ENCODE measurements around the gene CCDC54.
"Not testable (repeated sequence)": the region's sequence is repeated elsewhere in the genome, so short reads cannot be mapped to it uniquely, and the experiment has no call there.

The CCDC54 gene

DNA sequence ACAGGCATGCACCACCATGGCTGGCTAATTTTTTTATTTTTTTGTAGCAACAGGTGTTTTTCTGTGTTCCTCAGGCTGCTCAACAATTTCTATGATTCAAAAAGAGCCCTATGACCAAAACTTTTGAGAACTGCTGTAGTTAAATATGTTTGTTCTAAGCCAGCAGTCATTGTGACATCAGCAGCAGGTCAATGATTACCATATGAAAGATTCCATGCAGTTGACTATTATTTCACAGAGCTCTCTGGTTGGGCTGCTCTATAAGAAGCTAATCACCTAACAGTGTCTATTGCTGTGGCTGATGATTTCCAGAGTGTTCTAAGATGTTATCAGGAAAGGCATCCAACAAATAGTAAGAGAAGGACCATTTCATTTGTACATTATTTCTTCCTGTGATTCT lies at the start of gene CCDC54:
Gene CCDC54, plus strand, starts transcription at position 289 of the 400 bp plus-strand sequence. CDS start 149 bp downstream, outside the sequence.
- DNase-seq, result no peak

DNA sequence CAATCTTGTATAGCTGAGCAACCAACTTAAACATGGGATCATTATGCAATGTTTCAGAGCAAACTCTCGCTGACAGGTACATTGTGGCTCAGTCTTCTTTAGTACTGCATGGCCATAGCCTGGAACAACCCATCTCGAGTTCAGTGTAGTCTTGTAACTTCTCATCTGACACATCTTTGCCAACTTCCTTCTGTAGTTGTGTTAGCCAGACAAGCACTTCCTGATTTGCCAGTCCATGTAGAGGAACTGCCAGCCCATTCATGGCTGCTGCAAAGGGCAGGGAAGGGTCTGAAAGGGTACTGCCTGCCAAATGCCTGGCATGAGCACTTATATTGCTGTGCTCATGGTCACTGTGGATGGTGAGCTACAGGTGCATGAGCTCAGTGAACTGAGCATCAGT lies 49.2 kb upstream of the CCDC54 start:
- DNase-seq, result no peak

DNA sequence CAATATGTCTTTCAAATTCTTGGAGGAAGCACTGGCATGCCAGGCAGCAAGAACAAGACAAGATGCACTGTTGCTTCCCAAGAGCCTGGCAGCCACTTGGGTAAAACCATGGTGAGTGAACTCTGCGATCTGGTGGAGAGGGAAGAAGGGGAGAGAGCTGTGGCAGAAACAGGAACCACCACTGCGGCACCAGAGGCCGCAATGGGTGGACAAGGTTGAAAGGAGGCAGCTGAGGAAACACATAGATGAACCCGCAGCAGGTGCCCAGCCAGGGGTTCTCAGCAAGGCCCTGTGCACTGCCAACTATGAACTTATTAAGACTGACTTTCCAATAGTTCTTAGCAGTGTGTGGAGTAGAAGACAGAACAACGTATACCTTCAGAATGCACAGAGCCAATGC lies 48.2 kb upstream of the CCDC54 start:
- DNase-seq, result no peak

DNA sequence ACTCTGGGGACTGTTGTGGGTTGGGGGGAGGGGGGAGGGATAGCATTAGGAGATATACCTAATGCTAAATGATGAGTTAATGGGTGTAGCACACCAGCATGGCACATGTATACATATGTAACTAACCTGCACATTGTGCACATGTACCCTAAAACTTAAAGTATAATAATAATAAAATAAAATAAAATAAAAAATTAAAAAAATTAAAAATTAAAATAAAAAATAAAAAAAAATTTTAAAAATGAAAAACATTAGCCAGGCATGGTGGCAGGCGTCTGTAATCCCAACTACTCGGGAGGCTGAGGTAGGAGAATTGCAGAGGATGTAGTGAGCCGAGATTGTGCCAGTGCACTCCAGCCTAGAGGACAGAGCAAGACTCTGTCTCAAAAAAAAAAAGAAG lies 37.5 kb upstream of the CCDC54 start:
- not testable (repeated sequence) for DNase-seq

DNA sequence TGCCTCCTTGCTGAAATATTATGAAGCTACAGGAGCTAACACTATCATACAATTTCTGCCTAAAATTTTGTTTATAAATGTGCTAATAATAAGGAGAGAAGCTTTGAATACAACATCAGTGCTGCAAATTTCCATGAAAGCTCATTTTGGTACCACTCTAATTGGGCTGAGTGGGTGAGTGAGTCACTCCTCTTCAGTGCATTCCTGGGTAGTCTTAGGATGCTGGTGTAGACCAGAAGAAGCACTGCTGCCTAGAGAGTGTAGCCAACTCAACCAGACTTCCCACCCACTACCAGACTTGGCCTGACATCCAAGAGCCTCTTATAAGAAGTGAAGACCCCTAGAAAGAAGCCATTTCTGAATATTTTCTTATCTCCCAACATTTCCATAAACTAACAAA lies 32.5 kb upstream of the CCDC54 start:
- DNase-seq, result peak; percentile 17

DNA sequence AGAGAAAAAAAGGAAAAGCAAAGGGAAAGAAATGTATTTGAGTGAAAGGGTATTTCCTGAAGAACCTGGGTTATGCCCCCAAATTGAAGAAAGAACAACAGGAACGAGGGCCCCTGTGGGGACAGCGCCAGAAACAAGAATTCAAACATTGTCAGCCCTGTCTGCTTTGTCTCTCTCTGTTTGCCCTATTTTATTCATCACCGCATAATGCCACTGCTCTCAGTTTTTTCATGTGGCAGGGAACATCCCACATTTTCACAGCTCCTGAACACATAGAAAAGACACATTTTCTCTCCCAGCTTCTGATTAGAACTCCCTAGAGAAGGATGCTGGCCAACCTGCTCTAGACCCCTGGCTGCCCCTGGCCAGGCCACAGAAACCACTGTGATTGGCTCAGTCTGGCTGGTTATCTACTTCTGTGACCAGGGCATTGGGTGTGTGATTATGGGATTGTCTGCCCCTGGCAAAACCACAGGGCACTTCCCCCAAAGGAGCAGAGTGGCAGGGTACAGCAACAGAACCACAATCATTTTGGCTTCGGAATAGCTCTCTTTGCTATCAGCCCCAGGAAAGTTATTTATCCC lies 31.3 kb upstream of the CCDC54 start:
- DNase-seq, result no peak

DNA sequence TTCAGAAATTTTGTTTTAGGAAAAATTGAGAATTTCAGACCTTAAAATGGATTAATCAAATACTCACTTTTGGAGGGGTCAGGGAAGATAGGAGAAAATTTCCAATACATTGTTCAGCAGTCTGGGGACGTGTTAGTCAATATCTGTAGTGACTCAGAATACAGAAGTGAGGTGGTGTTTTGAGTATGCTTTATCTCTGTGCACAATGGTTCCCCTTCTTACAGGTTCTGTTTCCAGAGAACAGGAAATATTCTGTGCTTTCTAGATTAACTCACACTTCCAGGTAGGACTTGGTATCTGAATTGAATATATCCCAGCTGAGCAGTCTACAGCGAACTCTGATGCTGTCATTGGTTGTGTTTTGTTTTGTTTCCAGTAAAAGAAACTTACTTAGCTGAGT lies 30.7 kb upstream of the CCDC54 start:
- no peak for DNase-seq

DNA sequence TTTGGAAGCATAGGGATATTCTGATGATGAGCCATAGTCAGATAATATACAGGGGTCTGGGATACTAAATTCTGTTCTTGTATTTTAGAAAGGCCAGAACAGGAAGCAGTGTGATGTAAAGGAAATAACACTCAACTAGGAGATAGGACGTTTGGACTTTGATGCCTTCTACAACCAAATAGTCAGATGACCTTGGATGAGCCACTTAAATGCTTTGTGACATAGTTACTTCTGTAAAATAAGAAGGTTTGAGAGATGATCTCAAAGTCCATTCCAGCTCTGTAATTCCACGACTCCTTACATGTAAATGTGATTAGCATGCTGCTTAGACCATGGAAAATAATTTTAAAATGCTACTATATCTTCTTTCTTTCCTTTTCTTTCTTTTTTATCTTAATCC lies 29.5 kb upstream of the CCDC54 start:
- no peak for DNase-seq

DNA sequence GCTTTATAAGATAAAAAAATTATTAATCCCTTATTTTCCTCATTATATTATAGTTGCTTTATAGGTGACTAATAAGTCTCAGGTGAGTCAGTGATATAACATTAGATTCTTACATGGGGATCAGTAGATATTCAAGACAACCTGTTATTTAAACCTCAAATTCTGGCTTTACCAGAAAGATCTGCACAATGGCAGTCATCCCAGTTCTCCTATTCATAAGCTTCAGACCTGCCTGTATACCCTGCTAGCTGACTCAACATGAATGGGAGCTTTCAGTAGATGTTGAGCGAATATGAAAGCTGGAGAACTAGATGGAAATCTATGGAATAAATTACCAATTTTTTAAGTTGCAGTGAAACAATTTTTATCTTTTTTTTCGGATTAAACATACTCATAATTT lies 20.5 kb upstream of the CCDC54 start:
- no peak for DNase-seq

DNA sequence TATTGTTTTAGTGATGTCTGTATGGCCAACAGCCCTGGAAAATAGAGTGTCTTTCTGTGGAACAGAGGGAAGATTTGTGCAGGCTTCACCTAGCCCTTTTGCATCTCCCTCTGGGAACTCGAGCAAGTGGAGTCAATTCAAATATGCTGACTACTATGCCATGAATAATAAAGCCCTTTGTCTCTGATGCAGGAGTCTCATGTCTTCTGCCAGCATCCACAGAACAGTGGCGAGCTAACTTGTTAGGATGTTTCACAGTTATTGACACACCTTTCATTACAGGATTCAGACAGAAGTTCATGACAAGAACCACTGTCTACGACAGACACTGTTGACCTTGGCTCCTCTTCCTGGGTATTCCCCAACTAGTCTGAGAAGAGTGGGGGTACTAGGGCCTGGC lies 15.6 kb upstream of the CCDC54 start:
- no peak for DNase-seq

DNA sequence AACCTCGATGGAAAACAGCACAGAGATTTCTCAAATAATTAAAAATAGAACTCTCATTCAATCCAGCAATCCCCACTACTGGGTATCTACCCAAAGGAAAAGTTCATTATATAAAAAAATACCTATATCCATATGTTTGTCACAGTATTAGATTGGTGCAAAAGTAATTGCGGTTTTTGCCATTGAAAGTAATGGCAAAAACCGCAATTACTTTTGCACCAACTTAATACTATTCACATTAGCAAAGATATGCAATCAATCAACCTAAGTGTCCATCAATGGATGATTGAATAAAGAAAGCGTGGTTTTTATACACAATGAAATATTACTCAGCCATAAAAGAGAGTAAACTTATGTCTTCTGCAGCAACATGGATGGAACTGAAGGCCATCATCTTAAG lies 12.2 kb upstream of the CCDC54 start:
- no peak for DNase-seq

DNA sequence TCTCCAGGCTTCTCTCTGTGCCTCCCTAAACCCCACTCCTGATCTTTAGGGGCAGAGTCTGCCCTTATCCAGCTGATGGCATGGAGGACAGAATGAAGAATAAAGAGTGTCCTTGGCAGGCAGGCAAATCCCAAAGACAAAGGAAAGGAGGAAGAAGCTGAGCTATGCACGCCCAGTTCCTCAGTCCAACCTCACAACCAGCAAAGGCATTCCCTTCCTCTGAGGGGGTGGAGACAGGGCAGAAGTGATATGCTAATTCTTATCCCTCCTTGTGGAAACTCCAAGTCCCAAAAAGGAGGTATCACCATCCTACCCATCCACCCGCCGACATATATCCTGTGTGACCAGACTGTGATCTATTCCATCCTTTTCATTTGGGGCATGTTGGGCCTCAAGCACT lies 10.5 kb upstream of the CCDC54 start:
- DNase-seq, result peak; percentile 46

DNA sequence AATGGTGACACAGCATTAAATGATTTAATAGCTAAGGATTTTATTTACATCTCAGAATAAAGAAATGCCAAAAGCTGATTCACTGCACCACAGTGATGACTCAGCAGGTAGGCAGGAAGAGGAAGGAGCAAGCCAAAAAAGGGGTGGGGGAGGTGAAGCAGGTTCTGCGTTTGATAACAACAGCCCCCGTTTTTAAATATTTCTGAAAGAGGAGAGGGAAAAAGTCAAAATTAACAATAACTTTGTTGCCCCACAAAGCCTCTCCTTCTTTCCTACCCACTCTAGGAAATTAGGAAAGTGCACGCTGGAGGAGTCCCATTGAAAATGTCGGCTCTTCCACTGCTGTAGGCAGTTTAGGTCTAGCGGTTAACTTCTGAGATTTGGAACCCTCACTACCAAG lies 9.9 kb upstream of the CCDC54 start:
- peak; percentile 82 for DNase-seq

DNA sequence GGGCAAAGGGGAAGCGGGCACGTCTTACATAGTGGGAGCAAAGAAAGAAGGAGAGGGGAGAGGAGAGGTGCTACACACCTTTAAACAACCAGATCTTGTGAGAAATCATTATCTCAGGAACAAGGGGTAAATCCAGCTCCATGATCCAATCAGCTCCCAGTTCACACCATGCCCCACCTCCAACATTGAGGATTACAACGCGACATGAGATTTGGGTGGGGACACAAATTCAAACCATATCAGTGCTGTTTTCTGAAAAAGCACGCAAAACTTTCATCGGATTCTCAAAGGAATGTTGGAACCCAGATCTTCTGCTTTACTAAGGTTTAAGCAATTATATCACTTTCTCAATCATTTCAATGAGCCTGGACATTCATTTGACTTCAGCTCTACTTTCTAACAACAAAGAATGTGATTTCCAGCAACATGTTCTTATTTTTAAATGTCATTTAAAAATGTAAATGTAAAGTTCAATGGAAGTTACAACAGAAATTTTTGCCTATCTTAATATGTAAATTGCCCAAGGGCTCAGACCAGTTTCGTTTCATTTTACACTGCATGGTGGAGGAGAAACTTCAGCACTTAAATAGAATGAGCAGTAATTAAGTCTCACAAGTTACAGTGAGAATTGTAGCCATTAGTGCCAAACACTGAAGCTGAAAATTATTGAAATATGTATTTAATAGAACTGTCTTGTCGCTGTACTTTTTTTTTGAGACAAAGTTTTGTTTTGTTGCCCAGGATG lies 8.4 kb upstream of the CCDC54 start:
- no peak for DNase-seq

DNA sequence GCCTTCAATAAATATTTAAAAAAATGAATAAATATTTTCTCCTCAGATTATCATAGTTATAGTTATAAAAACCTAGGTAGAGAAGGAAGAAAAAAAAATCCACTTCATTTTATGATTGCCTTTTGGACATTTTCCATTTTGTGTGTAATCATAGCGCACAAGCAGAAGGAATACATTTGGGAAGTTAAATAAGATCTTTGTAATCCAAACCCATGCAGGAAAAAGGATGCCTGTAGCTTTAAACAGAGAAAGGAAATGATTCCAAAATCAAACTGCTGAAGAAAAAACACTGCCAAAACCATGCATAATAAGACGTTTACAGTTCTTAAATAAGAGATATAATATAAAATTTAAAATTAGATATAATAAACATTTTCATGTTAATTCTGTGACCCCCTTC lies 7.4 kb upstream of the CCDC54 start:
- DNase-seq, result no peak

DNA sequence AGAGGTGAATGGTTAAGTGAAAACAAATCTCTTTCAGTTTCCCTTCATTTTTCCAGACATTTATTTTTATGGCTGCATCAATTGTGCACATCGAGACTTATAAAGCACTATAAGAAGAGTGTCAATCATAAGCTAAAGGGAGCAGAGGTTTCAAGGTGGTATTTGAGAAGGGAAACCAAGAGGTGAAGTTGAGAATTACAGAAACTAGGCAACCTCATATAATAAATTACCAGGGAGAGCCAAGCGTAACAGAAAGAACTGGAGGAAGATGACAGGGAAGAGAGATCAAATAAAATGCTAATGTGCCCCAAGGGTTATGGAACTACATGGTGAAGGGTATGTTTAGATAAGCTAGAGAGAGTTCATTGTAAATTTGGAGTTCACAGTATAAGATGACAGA lies 6.3 kb upstream of the CCDC54 start:
- DNase-seq, result no peak

DNA sequence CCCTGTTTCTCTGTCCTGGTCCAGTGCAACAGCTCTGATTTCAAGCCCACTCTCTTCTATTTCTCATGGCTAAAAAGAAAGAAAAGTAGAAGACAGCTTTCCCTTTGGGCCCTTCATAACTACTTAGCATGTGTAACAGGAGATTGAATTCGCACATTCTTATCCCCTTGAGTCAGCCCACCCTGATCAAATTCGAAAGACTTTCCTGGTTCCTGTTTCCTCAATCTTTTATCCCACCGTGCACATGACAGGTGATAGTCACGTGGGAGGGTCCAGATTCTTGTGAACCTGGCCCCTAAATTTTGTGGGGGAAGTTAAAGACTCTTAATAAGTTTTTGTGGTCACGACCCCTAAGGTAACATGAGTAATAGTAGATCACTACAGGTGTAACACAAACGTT lies 4.7 kb upstream of the CCDC54 start:
- DNase-seq, result no peak

DNA sequence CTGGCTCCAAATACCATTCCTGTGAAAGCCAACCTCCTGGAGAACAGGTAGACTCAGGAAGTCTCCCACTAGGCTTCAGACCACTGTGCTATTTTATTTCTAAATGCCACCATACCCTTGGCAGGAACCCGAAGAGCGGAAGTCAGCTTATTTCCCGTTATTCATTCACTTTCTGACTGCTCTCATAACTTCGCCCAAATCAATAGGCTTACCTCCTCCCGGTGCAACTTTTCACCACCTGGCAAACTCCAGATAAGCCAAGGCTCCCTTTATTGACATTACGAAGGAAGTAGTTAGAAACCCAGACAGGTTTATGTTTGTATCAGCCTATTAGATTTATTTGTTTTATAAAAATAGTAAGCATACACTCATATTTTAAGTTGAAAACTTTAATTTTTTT lies 3.3 kb upstream of the CCDC54 start:
- no peak for DNase-seq

DNA sequence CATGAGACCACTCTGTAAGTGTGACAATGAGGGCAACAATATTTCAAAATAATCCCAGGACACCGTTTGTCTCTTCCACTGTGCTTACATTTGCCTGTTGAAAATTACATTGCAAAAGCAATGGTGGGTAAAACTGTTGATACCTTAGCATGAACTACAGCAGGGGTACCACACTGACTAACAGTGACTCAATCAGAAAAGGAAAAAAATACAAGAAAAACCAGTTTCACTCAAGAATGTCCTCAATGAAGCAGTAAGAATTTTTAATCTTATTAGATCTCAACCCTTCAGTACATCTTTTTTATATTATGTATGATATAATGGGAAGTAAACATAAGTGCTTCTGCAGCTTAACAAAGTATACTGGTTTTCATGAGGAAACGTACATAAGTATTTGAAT lies 1.6 kb upstream of the CCDC54 start:
- DNase-seq, result no peak

DNA sequence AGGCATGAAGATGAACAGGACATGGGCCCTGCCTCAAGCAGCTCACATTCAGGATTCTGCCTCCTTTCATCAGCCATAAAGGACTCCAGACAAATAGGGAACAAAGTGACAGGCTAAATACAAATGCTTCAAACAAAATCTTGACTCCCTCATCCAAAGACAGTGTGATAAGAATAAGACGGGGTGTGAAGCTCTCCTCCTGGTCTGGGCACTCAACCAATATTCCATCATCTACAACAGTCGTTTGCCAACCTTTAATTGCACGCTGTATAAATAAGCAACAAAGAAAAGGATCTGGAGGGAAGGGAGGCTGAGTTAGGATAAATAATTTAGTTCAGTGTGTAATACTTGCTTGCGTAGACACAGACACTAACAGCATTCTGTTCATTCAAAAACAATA lies 5.4 kb downstream of the CCDC54 start:
- no peak for DNase-seq

DNA sequence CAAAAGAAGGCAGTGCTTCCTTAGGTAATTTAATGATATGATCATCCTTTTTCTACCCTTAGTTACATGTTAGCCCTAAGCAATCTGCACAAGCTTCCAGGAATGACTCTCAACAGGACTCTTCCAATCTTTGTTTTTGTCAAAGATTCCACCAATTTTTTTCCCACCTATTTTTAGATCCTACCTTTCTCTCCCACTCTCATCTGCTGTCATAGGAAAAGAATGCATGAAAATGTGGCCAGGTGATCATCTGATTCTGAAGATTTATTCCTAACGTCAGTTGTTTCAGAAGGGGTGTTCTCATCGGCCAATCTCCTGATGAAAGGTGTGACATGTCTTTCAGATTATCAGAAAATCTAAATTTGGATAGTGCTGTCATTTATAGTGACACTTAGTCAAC lies 7.2 kb downstream of the CCDC54 start:
- no peak for DNase-seq

DNA sequence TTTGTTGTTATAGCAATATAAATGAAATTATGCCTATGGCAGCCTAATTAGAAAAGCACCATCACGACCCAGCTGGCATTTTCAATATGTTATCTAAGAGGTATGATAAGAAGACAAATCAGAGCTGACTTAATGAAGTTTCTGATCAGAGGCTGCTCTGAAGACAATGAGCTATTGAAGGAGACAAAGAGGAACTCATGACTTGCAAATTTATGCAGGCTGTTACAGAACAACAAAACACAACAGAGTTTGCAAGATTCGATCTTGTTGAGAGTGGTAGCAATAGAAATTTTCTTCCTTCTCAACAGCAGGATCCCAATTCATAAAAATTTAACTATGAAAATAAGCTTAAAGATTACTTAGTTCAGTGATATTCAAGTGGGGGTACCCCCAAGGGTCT lies 7.7 kb downstream of the CCDC54 start:
- DNase-seq, result no peak

DNA sequence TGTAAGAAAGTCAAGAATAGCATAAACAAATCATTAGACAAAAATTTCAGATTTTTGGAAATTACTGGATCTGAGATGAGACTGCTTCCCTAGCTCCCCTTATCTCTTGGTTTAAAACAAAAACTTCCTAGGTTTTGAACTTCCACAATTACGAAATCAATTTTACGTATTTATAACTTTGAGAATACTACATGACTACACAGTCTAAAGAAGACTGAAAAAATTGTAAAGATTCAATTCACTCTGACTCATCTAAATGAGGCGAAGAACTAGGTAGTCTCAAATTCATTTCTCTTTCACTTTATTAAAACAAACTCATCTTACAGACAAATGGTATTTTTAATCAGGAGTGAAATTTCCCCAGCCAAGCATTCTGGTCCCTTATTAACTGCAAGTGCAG lies 10.3 kb downstream of the CCDC54 start:
- DNase-seq, result no peak

DNA sequence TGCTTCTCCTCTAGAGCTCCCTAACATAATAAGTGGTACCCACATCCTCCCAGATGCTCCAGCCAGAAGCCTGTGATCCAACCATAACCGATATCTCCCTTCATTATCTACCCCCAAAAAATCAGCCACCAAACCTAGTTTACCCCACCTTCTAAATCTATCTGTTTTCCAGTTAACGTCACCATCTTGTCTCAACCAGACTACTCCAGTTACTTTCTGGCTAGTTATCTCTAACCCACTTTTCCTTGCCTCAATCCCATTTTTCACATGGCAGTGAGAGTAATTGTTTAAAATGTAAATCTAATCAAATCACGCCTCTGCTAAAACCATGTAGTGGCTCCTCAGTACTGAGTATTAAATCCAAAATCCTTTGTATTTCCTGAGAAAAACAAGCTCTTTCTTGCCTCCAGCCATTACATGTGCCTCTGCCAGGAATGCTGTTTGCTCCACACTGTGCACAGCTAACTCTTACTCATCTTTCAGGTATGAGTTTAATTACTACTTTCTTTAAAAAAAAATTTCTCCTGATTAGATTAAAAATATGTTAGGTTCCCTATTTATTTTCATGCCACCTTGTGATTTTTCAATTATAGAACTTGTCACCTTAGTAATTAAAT lies 15.4 kb downstream of the CCDC54 start:
- DNase-seq, result peak; percentile 75

DNA sequence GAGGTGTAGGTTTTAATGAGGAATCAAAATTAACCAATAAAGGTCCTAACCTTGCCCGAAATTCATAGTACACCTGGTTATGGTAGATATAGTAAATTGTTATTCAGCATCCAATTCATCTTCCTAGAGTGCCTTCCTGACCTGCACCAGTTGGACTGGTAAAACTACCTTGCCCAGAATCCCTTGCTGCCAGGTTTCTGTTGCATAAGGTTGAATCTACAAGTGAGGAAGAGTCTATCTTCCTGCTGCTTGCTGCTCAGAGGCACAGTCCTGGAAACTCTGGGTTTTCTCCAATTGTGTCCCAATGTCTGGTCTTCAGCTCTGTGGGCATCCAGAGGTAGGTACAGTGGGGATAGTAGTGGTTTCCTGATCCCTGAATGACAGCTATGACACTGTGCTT lies 17.3 kb downstream of the CCDC54 start:
- no peak for DNase-seq

Data from EL (cell line).